Muscle of arm (tissue), 14 donors: ENCODE measurements around the gene SMR3A. TPM values are rescaled to one million over a fixed set of nuclear protein-coding genes. Genes with fewer than 3 reads are reported as not detected.

Experiments used
- DNase-seq: peaks from one replicate; pipeline ENCODE4 v3.0.0-alpha.2; 2013
- long read RNA-seq, 11 donors: transcript quantifications; one replicate each; lab custom pipeline, GENCODE V29; 2026
- polyA plus RNA-seq, 12 donors: library from polyadenylated mRNA; unstranded; fragments of 120-200 nt; gene quantifications; one replicate each; pipeline ENCODE4 v1.2.1, GENCODE V29; 2013; ENCODE audit not compliant: insufficient read length in 12 of 12

The SMR3A gene
- polyA plus RNA-seq: under 1 TPM in 1 of 12 donors, not detected in 11; 0.36 TPM
- long read RNA-seq, donor 1: 0 reads
- long read RNA-seq, donor 2: 0 reads
- long read RNA-seq, donor 3: 0 reads
- long read RNA-seq, donor 4: 0 reads
- long read RNA-seq, donor 5: 0 reads
- long read RNA-seq, donor 6: 0 reads
- long read RNA-seq, donor 7: 0 reads
- long read RNA-seq, donor 8: 0 reads
- long read RNA-seq, donor 9: 0 reads
- long read RNA-seq, donor 10: 0 reads
- long read RNA-seq, donor 11: 0 reads

GRCh38 chr4:70360460-70360859, at the start of gene SMR3A:
TSS of gene SMR3A (plus strand) at chr4:70360760. CDS start at chr4:70362116, 1,356 bp downstream.
- DNase-seq: no peak

GRCh38 chr4:70313736-70314135, 46.8 kb upstream of the SMR3A start:
- DNase-seq: no peak

GRCh38 chr4:70315928-70316327, 44.6 kb upstream of the SMR3A start:
- DNase-seq: no peak

- no peak for DNase-seq
Observed at GRCh38 chr4:70326052-70326451, 34.5 kb upstream of the SMR3A start.

GRCh38 chr4:70334681-70335080, 25.9 kb upstream of the SMR3A start, which contains the start of gene CABS1:
TSS of gene CABS1 (plus strand) at chr4:70334981. CDS start at chr4:70335040, 59 bp downstream.
- DNase-seq: no peak

- DNase-seq: no peak
Observed at GRCh38 chr4:70336043-70336442, 24.5 kb upstream of the SMR3A start.

GRCh38 chr4:70337886-70338420, 22.6 kb upstream of the SMR3A start:
- peak; percentile 43 for DNase-seq

GRCh38 chr4:70356185-70356584, 4.4 kb upstream of the SMR3A start:
- DNase-seq: no peak

- no peak for DNase-seq
Observed at GRCh38 chr4:70359115-70359661, 1.4 kb upstream of the SMR3A start.

- no peak for DNase-seq
Observed at GRCh38 chr4:70364002-70364401, 3.4 kb downstream of the SMR3A start.

GRCh38 chr4:70365479-70365878, 4.9 kb downstream of the SMR3A start:
- peak; percentile 11 for DNase-seq

- no peak for DNase-seq
Observed at GRCh38 chr4:70367813-70368212, 7.3 kb downstream of the SMR3A start.

- DNase-seq: no peak
Observed at GRCh38 chr4:70371987-70372386, 11.4 kb downstream of the SMR3A start.

- no peak for DNase-seq
Observed at GRCh38 chr4:70372760-70373159, 12.2 kb downstream of the SMR3A start.

GRCh38 chr4:70380578-70380977, 20.0 kb downstream of the SMR3A start:
- no peak for DNase-seq

- DNase-seq: no peak
Observed at GRCh38 chr4:70382691-70383181, 22.2 kb downstream of the SMR3A start, which contains the start of gene SMR3B. TSS of gene SMR3B (plus strand) at chr4:70383131. CDS start at chr4:70384511, 1,380 bp downstream.

GRCh38 chr4:70392057-70392776, 31.7 kb downstream of the SMR3A start:
- DNase-seq: no peak

- DNase-seq: no peak
Observed at GRCh38 chr4:70397580-70397979, 37.0 kb downstream of the SMR3A start, which contains the start of gene OPRPN. TSS of gene OPRPN (plus strand) at chr4:70397940. CDS start at chr4:70399286, 1,346 bp downstream.

- DNase-seq: no peak
Observed at GRCh38 chr4:70399319-70399718, 38.8 kb downstream of the SMR3A start.

GRCh38 chr4:70402762-70403161, 42.2 kb downstream of the SMR3A start:
- DNase-seq: no peak

- no peak for DNase-seq
Observed at GRCh38 chr4:70405765-70406164, 45.2 kb downstream of the SMR3A start.
